OCI-M2 (cell line): ENCODE results near the gene VAC14.
"Not testable (repeated sequence)": the region's sequence is repeated elsewhere in the genome, so short reads cannot be mapped to it uniquely, and the experiment has no call there.

Source experiments
- DNase-seq: peaks from one replicate; lab custom pipeline; 2025; ENCODE audit not compliant: unreplicated experiment; lab: John Stamatoyannopoulos, UW

VAC14 gene

GRCh38 chr16:70648606-70649005 lies 152.4 kb downstream of the VAC14 start:
- no peak for DNase-seq

- no peak for DNase-seq
Observed at GRCh38 chr16:70647441-70648359, 153.3 kb downstream of the VAC14 start.

GRCh38 chr16:70646260-70647241 lies 154.4 kb downstream of the VAC14 start, which contains the start of gene IL34:
IL34 (plus strand) TSS chr16:70646559; CDS start chr16:70646948, 389 bp downstream.
- DNase-seq, result no peak

GRCh38 chr16:70644763-70645597 lies 156.0 kb downstream of the VAC14 start:
- no peak for DNase-seq

GRCh38 chr16:70643264-70643663 lies 157.7 kb downstream of the VAC14 start:
- not testable (repeated sequence) for DNase-seq

GRCh38 chr16:70642633-70643032 lies 158.3 kb downstream of the VAC14 start:
- no peak for DNase-seq

- DNase-seq, result no peak
Observed at GRCh38 chr16:70638814-70639792, 161.9 kb downstream of the VAC14 start.
